Measurements from ENCODE around the gene SLC2A10. TPM values are rescaled to one million over a fixed set of nuclear protein-coding genes. Genes with fewer than 3 reads are reported as not detected.

The SLC2A10 gene
- polyA plus RNA-seq, 1 donor (not counting 4 experiments of a cell fraction or from before 2014, with no cell fraction given), result not detected

DNA sequence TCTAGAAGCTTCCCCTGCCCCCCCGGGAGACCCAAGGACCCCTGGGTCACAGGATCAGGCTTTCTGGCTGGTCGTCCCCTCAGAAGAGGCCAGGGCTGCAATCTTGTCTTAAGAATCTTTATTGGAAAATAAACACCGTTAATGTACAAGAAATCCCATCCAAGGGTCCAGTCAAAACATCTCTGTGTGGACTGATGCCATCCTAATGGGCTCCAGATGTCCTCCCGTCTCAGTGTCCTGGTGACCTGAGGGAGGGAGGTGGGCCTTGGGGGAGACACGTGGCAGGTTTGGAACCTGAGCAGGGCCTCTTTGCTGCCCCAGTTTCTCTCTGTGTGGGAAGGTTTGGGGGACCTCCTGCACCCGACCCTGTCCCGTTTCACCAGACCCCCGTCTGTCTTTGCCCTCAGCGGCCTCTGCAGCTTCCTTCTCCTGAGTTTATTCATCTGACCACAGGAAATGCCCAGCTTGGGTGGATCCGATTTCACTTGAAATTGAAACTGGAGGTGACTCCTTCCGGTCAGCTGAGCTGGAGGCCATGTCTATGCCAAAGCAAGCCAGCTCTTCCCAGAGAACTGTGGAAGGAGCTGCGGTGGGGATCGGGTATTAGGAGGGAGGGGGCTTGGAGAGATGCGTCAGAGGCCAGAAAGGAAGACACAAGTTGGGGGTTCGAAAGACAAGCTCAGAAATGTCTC, 75.1 kb downstream of the SLC2A10 start:
- Histone ChIP-seq H3K79me2 (ENCODE audit: control insufficient read depth, insufficient read depth, low read length) (no peaks in the 10 kb centered on the region), H3K27ac (ENCODE audit: control insufficient read depth, insufficient read depth, low read length) (no peak overlapping the region), H3K9ac (ENCODE audit: control insufficient read depth, extremely low read depth, insufficient read depth, low read length) (no peak overlapping the region), H3K4me3 (ENCODE audit: control insufficient read depth in 2 of 3, extremely low read depth in 1 of 3, insufficient read depth in 2 of 3, low read depth in 1 of 3, low read length in 3 of 3) (no peak overlapping the region), H3K4me2 (ENCODE audit: control insufficient read depth, extremely low read depth, insufficient read depth, low read depth, low read length) (no peak overlapping the region), H3K4me1 (ENCODE audit: control insufficient read depth, extremely low read depth, insufficient read depth, low read length) (no peaks in the 10 kb centered on the region), H3K9me1 (ENCODE audit: control insufficient read depth, extremely low read depth, insufficient read depth, low read length) (no peaks in the 10 kb centered on the region), H3K9me3 (ENCODE audit: control insufficient read depth, low read depth, low read length) (no peaks in the 10 kb centered on the region), H2AFZ (ENCODE audit: control insufficient read depth, low read length) (no peak overlapping the region), H3K36me3 (ENCODE audit: control insufficient read depth in 2 of 2, extremely low read depth in 1 of 2, insufficient read depth in 2 of 2, low read length in 2 of 2) (no peaks in the 10 kb centered on the region), H4K20me1 (ENCODE audit: control insufficient read depth, extremely low read depth, insufficient read depth, low read length) (no peaks in the 10 kb centered on the region), H3K27me3 (ENCODE audit: control insufficient read depth, extremely low read depth, insufficient read depth, low read length) (peaks cover 2% of the 10 kb centered on the region)
- TF ChIP-seq EZH2 (IDR thresholded peaks at IDR 0.05; ENCODE audit: low read length), result no peak
- TF ChIP-seq, protein P1, sequence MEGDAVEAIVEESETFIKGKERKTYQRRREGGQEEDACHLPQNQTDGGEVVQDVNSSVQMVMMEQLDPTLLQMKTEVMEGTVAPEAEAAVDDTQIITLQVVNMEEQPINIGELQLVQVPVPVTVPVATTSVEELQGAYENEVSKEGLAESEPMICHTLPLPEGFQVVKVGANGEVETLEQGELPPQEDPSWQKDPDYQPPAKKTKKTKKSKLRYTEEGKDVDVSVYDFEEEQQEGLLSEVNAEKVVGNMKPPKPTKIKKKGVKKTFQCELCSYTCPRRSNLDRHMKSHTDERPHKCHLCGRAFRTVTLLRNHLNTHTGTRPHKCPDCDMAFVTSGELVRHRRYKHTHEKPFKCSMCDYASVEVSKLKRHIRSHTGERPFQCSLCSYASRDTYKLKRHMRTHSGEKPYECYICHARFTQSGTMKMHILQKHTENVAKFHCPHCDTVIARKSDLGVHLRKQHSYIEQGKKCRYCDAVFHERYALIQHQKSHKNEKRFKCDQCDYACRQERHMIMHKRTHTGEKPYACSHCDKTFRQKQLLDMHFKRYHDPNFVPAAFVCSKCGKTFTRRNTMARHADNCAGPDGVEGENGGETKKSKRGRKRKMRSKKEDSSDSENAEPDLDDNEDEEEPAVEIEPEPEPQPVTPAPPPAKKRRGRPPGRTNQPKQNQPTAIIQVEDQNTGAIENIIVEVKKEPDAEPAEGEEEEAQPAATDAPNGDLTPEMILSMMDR (optimal IDR thresholded peaks at IDR 0.05 in 1 of 3, IDR thresholded peaks at IDR 0.05 in 1 of 3, conservative IDR thresholded peaks at IDR 0.05 in 1 of 3; ENCODE audit: extremely low read depth in 1 of 3, insufficient read depth in 2 of 3, low read length in 3 of 3), result no peak
- no peak for FAIRE-seq
- no peak for DNase-seq (ENCODE audit: low read depth, low spot score)
- dilution Hi-C loops (cut with MboI; ENCODE audit: extremely low pct_ligation_motif_present, low sequenced_read_pairs), result no loop called here

Other genes with a start within 250 kb of the SLC2A10 start
- gene ZNF334, start 196.1 kb upstream of the SLC2A10 start, polyA plus RNA-seq, result 0.63 to 1.3 TPM (median 1.1 TPM) in 3 replicates
- gene OCSTAMP, start 159.0 kb upstream of the SLC2A10 start, polyA plus RNA-seq, result not detected in 3 replicates
- gene SLC13A3, start 58.2 kb upstream of the SLC2A10 start, polyA plus RNA-seq, result 3.8 to 4.5 TPM (median 3.9 TPM) in 3 replicates
- gene TP53RK, start 20.2 kb upstream of the SLC2A10 start, polyA plus RNA-seq, result 10.4 to 15.9 TPM (median 14.6 TPM) in 3 replicates
- not detected in 3 replicates for gene EYA2, start 185.2 kb downstream of the SLC2A10 start, polyA plus RNA-seq

Measured in keratinocyte (primary cell).